Esophagus muscularis mucosa (tissue), 4 donors: ENCODE data around the gene DROSHA. TPM values are rescaled to one million over a fixed set of nuclear protein-coding genes. Genes with fewer than 3 reads are reported as not detected.

Source experiments
- DNase-seq: peaks from one replicate; pipeline ENCODE4 v3.0.0-alpha.2; 2017; ENCODE audit errors: extremely low spot score
- H3K27ac ChIP-seq, 4 donors: fragments of 200-600 bp; sonication (generic); replicated peaks in 1 of 4; 1 replicate in 3 of 4; 2 replicates in 1 of 4; pipeline ENCODE4 v1.5.1; 2016 to 2019; ENCODE audit warnings: mild to moderate bottlenecking in 1 of 4
- H3K27me3 ChIP-seq, 4 donors: fragments of 200-600 bp; sonication (generic); one replicate each; pipeline versions ENCODE4 v1.5.1 to v1.6.0; 2016 to 2019
- H3K36me3 ChIP-seq, 4 donors: fragments of 200-600 bp; sonication (generic); one replicate each; pipeline ENCODE4 v1.5.1; 2016 to 2019
- H3K4me1 ChIP-seq, 4 donors: fragments of 200-600 bp; sonication (generic); one replicate each; pipeline ENCODE4 v1.5.1; 2016 to 2019
- H3K4me3 ChIP-seq, 4 donors: fragments of 200-600 bp; sonication (generic); 1 replicate in 2 of 4; 2 replicates in 2 of 4; pipeline ENCODE4 v1.5.1; 2016 to 2019; ENCODE audit warnings: mild to moderate bottlenecking in 4 of 4, moderate library complexity in 1 of 4
- H3K9me3 ChIP-seq, 4 donors: fragments of 200-600 bp; sonication (generic); 1 replicate in 3 of 4; 2 replicates in 1 of 4; pipeline ENCODE4 v1.5.1; 2016 to 2019
- EP300 ChIP-seq: sonication (generic); formaldehyde crosslinking; IDR thresholded peaks from one replicate; pipeline ENCODE4 v1.6.1; 2017; ENCODE audit warnings: antibody characterized with exemption
- POLR2A ChIP-seq: fragments of 450-650 bp; IDR thresholded peaks from one replicate; pipeline ENCODE4 v1.6.1; 2017; ENCODE audit warnings: antibody characterized with exemption, moderate library complexity, mild to moderate bottlenecking, low read depth
- POLR2AphosphoS5 ChIP-seq, 2 donors: sonication (generic); formaldehyde crosslinking; IDR thresholded peaks; one replicate each; pipeline ENCODE4 v1.6.1; 2017; ENCODE audit warnings: antibody characterized with exemption in 2 of 2
- WGBS: methylation state at CpG from one replicate; pipeline ENCODE4 v1.1.5; 2018; 5-methylcytosine and 5-hydroxymethylcytosine counted together
- intact Hi-C: fragments of 100-400 bp; cut with DNase I; formaldehyde crosslinking; loops from one replicate; pipeline ENCODE4 v1.15.1; 2023
- total RNA-seq, 4 donors: library from RNA; depleted of rRNA; stranded (reverse); fragments of >200 nt; gene quantifications; one replicate each; pipeline versions ENCODE4 v1.1.0 to v1.2.1, GENCODE V29; 2016
- TF ChIP-seq, protein P1 (sequence below), 3 experiments: fragments of 200-600 bp in 2 of 3; fragments of 450-650 bp in 1 of 3; sonication (generic) in 2 of 3; IDR thresholded peaks; one replicate each; pipeline ENCODE4 v1.5.1; 2017 to 2019; ENCODE audit warnings: antibody characterized with exemption in 3 of 3, mild to moderate bottlenecking in 2 of 3, moderate library complexity in 1 of 3

Gene DROSHA
- total RNA-seq, 4 donors from 2014 or later, result 27.5 to 47.0 (median 36.6) TPM

DNA sequence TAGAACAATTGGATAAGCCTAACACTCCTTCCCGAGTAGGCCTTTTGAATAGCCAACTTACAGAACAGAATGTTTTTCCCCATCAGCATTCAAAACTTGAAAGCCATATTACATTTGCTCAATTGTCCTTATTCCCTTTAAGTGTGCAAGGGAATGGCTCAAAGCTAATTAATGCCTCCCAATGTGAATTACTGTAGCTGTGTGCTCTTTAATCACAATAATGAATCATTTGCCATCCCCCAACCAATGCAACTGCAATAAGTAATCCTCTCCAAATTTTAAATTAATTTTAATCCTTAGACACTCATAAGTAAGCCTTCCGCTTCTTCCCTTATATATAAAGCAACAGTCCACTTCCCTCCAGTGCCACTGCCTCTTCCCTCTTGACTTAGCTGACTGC, 115.9 kb downstream of the DROSHA start:
- Histone ChIP-seq H3K27me3 (no peaks in the 10 kb centered on the region), H3K4me1 (no peaks in the 10 kb centered on the region), H3K27ac (no peak overlapping the region), H3K4me3 (no peak overlapping the region), H3K9me3 (no peaks in the 10 kb centered on the region), H3K36me3 (peaks cover 30 to 90% (median 59%) of the 10 kb centered on the region in 4 donors)
- intact Hi-C loops, result no loop called here
- 99% methylated on average over 2 of the region's 2 CpGs for whole genome bisulfite sequencing
- TF ChIP-seq POLR2AphosphoS5 (IDR thresholded peaks at IDR 0.05) (no peak), EP300 (no peak), POLR2A (no peak)
- TF ChIP-seq, protein P1, sequence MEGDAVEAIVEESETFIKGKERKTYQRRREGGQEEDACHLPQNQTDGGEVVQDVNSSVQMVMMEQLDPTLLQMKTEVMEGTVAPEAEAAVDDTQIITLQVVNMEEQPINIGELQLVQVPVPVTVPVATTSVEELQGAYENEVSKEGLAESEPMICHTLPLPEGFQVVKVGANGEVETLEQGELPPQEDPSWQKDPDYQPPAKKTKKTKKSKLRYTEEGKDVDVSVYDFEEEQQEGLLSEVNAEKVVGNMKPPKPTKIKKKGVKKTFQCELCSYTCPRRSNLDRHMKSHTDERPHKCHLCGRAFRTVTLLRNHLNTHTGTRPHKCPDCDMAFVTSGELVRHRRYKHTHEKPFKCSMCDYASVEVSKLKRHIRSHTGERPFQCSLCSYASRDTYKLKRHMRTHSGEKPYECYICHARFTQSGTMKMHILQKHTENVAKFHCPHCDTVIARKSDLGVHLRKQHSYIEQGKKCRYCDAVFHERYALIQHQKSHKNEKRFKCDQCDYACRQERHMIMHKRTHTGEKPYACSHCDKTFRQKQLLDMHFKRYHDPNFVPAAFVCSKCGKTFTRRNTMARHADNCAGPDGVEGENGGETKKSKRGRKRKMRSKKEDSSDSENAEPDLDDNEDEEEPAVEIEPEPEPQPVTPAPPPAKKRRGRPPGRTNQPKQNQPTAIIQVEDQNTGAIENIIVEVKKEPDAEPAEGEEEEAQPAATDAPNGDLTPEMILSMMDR (IDR thresholded peaks at IDR 0.05), result no peak
- DNase-seq, result no peak

DNA sequence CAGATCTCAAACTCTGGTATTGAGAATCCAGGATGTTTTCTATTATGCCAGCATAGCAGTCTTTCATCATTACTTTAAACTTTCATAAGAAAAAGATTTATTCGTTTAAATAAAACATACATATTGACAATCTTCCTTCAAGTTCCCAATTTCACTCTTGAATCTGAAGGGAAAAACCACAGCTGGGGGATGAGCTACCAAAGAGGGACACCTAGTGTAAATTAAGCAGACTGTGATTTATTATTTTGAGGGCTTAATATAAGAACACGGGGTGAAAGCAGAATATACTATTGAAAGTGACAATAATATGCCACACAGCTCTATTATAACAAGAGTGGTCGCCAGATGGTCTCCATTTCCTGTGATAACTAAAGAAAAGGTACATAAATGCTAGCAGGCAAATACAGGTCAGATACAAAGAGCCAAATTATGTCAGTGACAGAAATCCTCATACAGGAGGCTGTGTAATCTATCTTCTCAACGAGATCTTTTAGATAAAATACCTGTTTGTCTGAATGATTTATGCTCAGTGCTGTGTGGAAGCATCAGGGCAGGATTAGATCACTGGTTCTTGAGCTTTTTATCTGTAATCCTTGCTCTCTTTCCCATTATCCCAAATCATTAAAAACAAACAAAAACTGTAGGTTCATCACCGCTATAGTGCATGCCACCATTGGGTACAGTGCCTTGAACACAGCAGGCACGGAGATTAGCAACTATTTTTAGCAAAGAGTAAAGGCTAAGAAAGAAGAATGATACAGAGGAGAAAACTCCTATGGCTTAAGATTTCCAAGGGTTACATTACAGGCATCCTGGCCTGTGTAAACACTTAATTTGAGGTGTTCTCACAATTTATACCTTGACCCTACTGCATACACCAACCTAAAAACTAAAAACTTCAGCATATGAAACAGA, 116.6 kb downstream of the DROSHA start:
- WGBS, result 64% methylated on average over 6 of the region's 6 CpGs
- Histone ChIP-seq H3K4me3 (no peak overlapping the region), H3K36me3 (peaks cover 28 to 90% (median 55%) of the 10 kb centered on the region in 4 donors), H3K27me3 (no peaks in the 10 kb centered on the region), H3K9me3 (no peaks in the 10 kb centered on the region), H3K27ac (no peak overlapping the region), H3K4me1 (no peaks in the 10 kb centered on the region)
- intact Hi-C loops, result no loop called here
- no peak for TF ChIP-seq EP300
- no peak for TF ChIP-seq POLR2AphosphoS5 (IDR thresholded peaks at IDR 0.05)
- TF ChIP-seq, protein P1 (IDR thresholded peaks at IDR 0.05), result no peak
- TF ChIP-seq POLR2A, result no peak
- no peak for DNase-seq

DNA sequence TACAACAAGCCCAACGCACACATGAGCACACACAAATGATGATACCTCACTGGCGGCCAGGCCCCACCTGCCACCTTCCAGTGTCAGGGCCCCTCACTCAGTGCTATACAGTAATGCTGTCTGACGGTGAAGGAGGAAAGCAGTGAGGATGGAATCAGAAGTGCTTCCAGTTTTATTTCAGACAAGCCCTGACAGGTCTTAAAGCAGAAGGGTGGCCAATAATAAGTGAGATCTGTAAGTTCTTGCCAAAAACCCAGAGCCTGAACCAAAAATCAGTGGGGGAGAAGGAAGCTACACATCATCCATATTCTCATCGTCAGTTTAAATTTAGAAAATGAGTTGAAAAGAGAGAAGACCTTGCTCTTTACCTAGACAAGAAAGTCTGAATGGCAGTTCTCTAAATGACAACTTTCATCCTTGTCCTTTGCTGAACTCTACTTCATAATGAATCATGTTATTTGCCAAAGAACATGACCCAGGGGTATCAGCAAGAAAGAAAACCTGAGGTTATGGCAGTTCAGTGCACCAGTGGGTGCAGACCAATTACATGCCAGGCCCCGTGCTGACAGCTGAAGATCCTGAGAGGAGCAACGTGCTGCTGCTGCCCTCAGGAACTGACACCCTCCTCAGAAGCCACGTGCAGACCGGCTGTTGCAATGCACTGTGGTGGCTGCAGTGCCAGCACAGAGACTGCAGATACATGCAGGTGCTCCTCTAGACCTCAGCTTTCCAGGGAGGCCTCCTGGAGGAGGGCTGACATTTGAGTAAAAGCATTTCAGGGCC, 118.7 kb downstream of the DROSHA start:
- Histone ChIP-seq H3K27me3 (no peaks in the 10 kb centered on the region), H3K4me3 (no peak overlapping the region), H3K9me3 (no peaks in the 10 kb centered on the region), H3K36me3 (peaks cover 19 to 83% (median 44%) of the 10 kb centered on the region in 4 donors), H3K27ac (no peak overlapping the region), H3K4me1 (peaks cover 0 to 4% (median 0%) of the 10 kb centered on the region in 4 donors)
- DNase-seq, result no peak
- TF ChIP-seq EP300 (no peak), POLR2AphosphoS5 (IDR thresholded peaks at IDR 0.05) (no peak), POLR2A (no peak)
- TF ChIP-seq, protein P1 (IDR thresholded peaks at IDR 0.05), result no peak
- 85% methylated on average over 8 of the region's 8 CpGs for WGBS
- intact Hi-C loops, result no loop called here

DNA sequence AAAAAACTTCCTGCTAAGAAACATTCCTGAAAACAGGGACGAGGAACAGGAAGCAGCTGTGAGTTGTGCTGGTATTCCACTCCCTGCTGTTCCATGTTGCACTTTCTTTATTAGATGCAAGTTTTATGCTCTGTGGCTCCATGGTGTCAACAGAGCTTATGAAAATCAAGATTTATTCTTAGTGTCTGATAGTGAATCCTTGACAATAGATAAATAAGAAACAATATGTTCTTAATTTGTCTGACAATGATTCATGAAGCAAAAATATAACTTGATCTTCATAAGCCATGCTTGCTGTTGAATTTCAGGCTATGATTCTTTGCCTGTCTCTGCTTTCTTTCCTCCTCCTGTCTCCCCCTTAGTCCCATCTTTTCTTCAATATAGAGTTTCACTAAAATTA, 119.6 kb downstream of the DROSHA start:
- TF ChIP-seq POLR2AphosphoS5 (IDR thresholded peaks at IDR 0.05) (no peak), POLR2A (no peak), EP300 (no peak)
- TF ChIP-seq, protein P1 (IDR thresholded peaks at IDR 0.05), result no peak
- no peak overlapping the region for H3K27ac ChIP-seq
- DNase-seq, result no peak
- H3K4me3 ChIP-seq, result no peak overlapping the region
- H3K4me1 ChIP-seq, result peaks cover 0 to 4% (median 0%) of the 10 kb centered on the region in 4 donors
- peaks cover 11 to 81% (median 40%) of the 10 kb centered on the region in 4 donors for H3K36me3 ChIP-seq
- no peaks in the 10 kb centered on the region for H3K27me3 ChIP-seq
- 64% methylated on average over 1 of the region's 1 CpG for WGBS
- H3K9me3 ChIP-seq, result no peaks in the 10 kb centered on the region
- intact Hi-C loops, result no loop called here
